IMR-90 (cell line): ENCODE measurements around the gene FAS. TPM values are rescaled to one million over a fixed set of nuclear protein-coding genes. Genes with fewer than 3 reads are reported as not detected.

ENCODE experiments used
- ATAC-seq: fragments of 200-7000 bp; cut with Tn5 transposase; 2 replicates; pipeline ENCODE4 v1.9.1; 2020; ENCODE audit warnings: low read depth, mild to moderate bottlenecking, moderate library complexity
- BruUV-seq: library from RNA; stranded (reverse); fragments of 400-500 nt; replicated peaks from 2 replicates; lab custom pipeline; 2021; lab: Mats Ljungman, UMichigan
- CTCF ChIA-PET: fragments of 300-600 bp; formaldehyde crosslinking; extraction: SDS; loops from one replicate; lab custom pipeline; 2021; ENCODE audit warnings: antibody characterized with exemption; lab: Yijun Ruan, JAX
- POLR2A ChIA-PET: fragments of 300-600 bp; sonication (Branson Sonifier 250); formaldehyde crosslinking; loops from one replicate; lab custom pipeline; 2022; ENCODE audit warnings: antibody characterized with exemption; ENCODE audit not compliant: unreplicated experiment; lab: Charles Lee
- DNase-seq: peaks from one replicate; pipeline ENCODE4 v3.0.0; 2013
- H2AFZ ChIP-seq: replicated peaks from 2 replicates; pipeline ENCODE3; 2013; ENCODE audit warnings: low read length, mild to moderate bottlenecking; ENCODE audit not compliant: poor library complexity
- H2AK5ac ChIP-seq: 2 replicates; pipeline ENCODE4 v1.6.1; 2013; ENCODE audit warnings: low read depth, low read length, inconsistent platforms
- H2AK9ac ChIP-seq: replicated peaks from 2 replicates; pipeline ENCODE3; 2013; ENCODE audit warnings: mild to moderate bottlenecking, low read depth, low read length, moderate library complexity; ENCODE audit not compliant: poor library complexity
- H2BK120ac ChIP-seq: 2 replicates; pipeline ENCODE4 v1.6.1; 2013; ENCODE audit warnings: low read depth, low read length, inconsistent platforms
- H2BK15ac ChIP-seq: 3 replicates; pipeline ENCODE4 v1.6.1; 2013; ENCODE audit warnings: low read depth, low read length, inconsistent platforms
- H2BK20ac ChIP-seq: 2 replicates; pipeline ENCODE4 v1.6.1; 2013; ENCODE audit warnings: low read depth, mild to moderate bottlenecking, inconsistent platforms, low read length, moderate library complexity
- H2BK5ac ChIP-seq: 2 replicates; pipeline ENCODE4 v1.6.1; 2013; ENCODE audit warnings: mild to moderate bottlenecking, low read depth, low read length, inconsistent platforms; ENCODE audit not compliant: poor library complexity, severe bottlenecking
- H3K14ac ChIP-seq: replicated peaks from 2 replicates; pipeline ENCODE4 v1.6.1; 2013; ENCODE audit warnings: low read depth, low read length, inconsistent platforms
- H3K18ac ChIP-seq: 2 replicates; pipeline ENCODE4 v1.6.1; 2013; ENCODE audit warnings: low read depth, low read length, control low read depth
- H3K23ac ChIP-seq: 2 replicates; pipeline ENCODE4 v1.6.1; 2013; ENCODE audit warnings: low read depth, low read length, inconsistent platforms
- H3K27ac ChIP-seq: 2 replicates; pipeline ENCODE4 v1.5.1; 2013; ENCODE audit warnings: mild to moderate bottlenecking, control low read depth, low read length; ENCODE audit not compliant: insufficient read depth
- H3K27me3 ChIP-seq: 2 replicates; pipeline ENCODE4 v1.6.1; 2013; ENCODE audit warnings: low read length; ENCODE audit not compliant: control insufficient read depth, insufficient read depth
- H3K36me3 ChIP-seq: 2 replicates; pipeline ENCODE4 v1.6.1; 2013; ENCODE audit warnings: low read length, mixed read lengths; ENCODE audit not compliant: control insufficient read depth, insufficient read depth
- H3K4ac ChIP-seq: 2 replicates; pipeline ENCODE4 v1.6.1; 2013; ENCODE audit warnings: low read depth, low read length, inconsistent platforms
- H3K4me1 ChIP-seq: 2 replicates; pipeline ENCODE4 v1.6.1; 2013; ENCODE audit warnings: low read length, mixed read lengths; ENCODE audit not compliant: control insufficient read depth, insufficient read depth
- H3K4me2 ChIP-seq: 2 replicates; pipeline ENCODE4 v1.6.1; 2013; ENCODE audit warnings: low read depth, mild to moderate bottlenecking, control low read depth, low read length, moderate library complexity
- H3K4me3 ChIP-seq: 2 replicates; pipeline ENCODE4 v1.5.1; 2013; ENCODE audit warnings: low read depth, mild to moderate bottlenecking, control low read depth, low read length, moderate library complexity; ENCODE audit not compliant: insufficient read depth
- H3K56ac ChIP-seq: 2 replicates; pipeline ENCODE4 v1.6.1; 2013; ENCODE audit warnings: low read length, inconsistent platforms; ENCODE audit not compliant: insufficient read depth; ENCODE audit errors: extremely low read depth
- H3K79me1 ChIP-seq, 2 experiments: 2 replicates each; pipeline ENCODE4 v1.6.1; 2013; ENCODE audit warnings: low read length in 2 of 2, inconsistent platforms in 1 of 2, low read depth in 1 of 2
- H3K9ac ChIP-seq: 2 replicates; pipeline ENCODE4 v1.6.1; 2013; ENCODE audit warnings: low read depth, low read length, control low read depth
- H3K9me1 ChIP-seq: 2 replicates; pipeline ENCODE4 v1.6.1; 2013; ENCODE audit warnings: low read length, inconsistent platforms; ENCODE audit not compliant: insufficient read depth
- H3K9me3 ChIP-seq: 2 replicates; pipeline ENCODE4 v1.6.1; 2013; ENCODE audit warnings: low read length; ENCODE audit not compliant: control insufficient read depth, insufficient read depth
- H4K20me1 ChIP-seq: 2 replicates; pipeline ENCODE4 v1.6.1; 2013; ENCODE audit warnings: low read length, inconsistent platforms; ENCODE audit not compliant: insufficient read depth
- H4K5ac ChIP-seq: 2 replicates; pipeline ENCODE4 v1.6.1; 2013; ENCODE audit warnings: mild to moderate bottlenecking, low read depth, low read length, control low read depth
- H4K8ac ChIP-seq, 2 experiments: 2 replicates each; pipeline ENCODE4 v1.6.1; 2013; ENCODE audit warnings: low read depth in 2 of 2, low read length in 2 of 2, control low read depth in 1 of 2, inconsistent platforms in 1 of 2
- H4K91ac ChIP-seq: 2 replicates; pipeline ENCODE4 v1.6.1; 2013; ENCODE audit warnings: low read depth, low read length, inconsistent platforms; ENCODE audit not compliant: insufficient read depth
- BHLHE40 ChIP-seq: fragments of 150-350 bp; IDR thresholded peaks from 2 replicates; pipeline ENCODE4 v1.6.1; 2016; ENCODE audit warnings: mild to moderate bottlenecking, low read depth, low read length
- CEBPB ChIP-seq: IDR thresholded peaks from 2 replicates; pipeline ENCODE4 v1.6.1; 2012; ENCODE audit warnings: low read depth, low read length, improper control_type of control experiment
- CHD1 ChIP-seq: IDR thresholded peaks from 2 replicates; pipeline ENCODE4 v1.6.1; 2012; ENCODE audit warnings: low read depth, low read length, improper control_type of control experiment
- FOS ChIP-seq: fragments of 150-350 bp; IDR thresholded peaks from 2 replicates; pipeline ENCODE4 v1.6.1; 2016; ENCODE audit warnings: low read depth, low read length
- MAFK ChIP-seq: IDR thresholded peaks from 2 replicates; pipeline ENCODE4 v1.6.1; 2012; ENCODE audit warnings: low read depth, low read length, improper control_type of control experiment
- MAZ ChIP-seq: IDR thresholded peaks from 2 replicates; pipeline ENCODE4 v1.6.1; 2012; ENCODE audit warnings: low read depth, mild to moderate bottlenecking, low read length, improper control_type of control experiment, moderate library complexity, borderline replicate concordance
- MXI1 ChIP-seq: IDR thresholded peaks from 2 replicates; pipeline ENCODE4 v1.6.1; 2012; ENCODE audit warnings: low read depth, mild to moderate bottlenecking, low read length, moderate library complexity, borderline replicate concordance
- NFE2L2 ChIP-seq: fragments of 150-350 bp; IDR thresholded peaks from 2 replicates; pipeline ENCODE4 v1.6.1; 2016; ENCODE audit warnings: low read depth, mild to moderate bottlenecking, low read length
- POLR2A ChIP-seq: IDR thresholded peaks from 2 replicates; pipeline ENCODE4 v1.6.1; 2012; ENCODE audit warnings: mild to moderate bottlenecking, low read depth, low read length
- RAD21 ChIP-seq: IDR thresholded peaks from 2 replicates; pipeline ENCODE4 v1.6.1; 2012; ENCODE audit warnings: low read length, improper control_type of control experiment
- RCOR1 ChIP-seq: IDR thresholded peaks from 2 replicates; pipeline ENCODE4 v1.6.1; 2012; ENCODE audit warnings: mild to moderate bottlenecking, low read length, improper control_type of control experiment; ENCODE audit not compliant: insufficient replicate concordance
- RFX5 ChIP-seq: IDR thresholded peaks from 2 replicates; pipeline ENCODE4 v1.8.0; 2012; ENCODE audit warnings: low read depth, mild to moderate bottlenecking, low read length, moderate library complexity
- SMC3 ChIP-seq: fragments of 150-350 bp; IDR thresholded peaks from 2 replicates; pipeline ENCODE4 v1.6.1; 2016; ENCODE audit warnings: low read depth, mild to moderate bottlenecking, antibody characterized with exemption, low read length, moderate library complexity
- WGBS, 2 experiments: methylation state at CpG; one replicate each; pipeline versions ENCODE4 v1.1.5 to v1.1.7; 2013; ENCODE audit warnings: missing lambda C conversion rate in 2 of 2; ENCODE audit not compliant: insufficient read length in 1 of 2; ENCODE audit errors: extremely low coverage in 2 of 2; 5-methylcytosine and 5-hydroxymethylcytosine counted together
- dilution Hi-C: fragments of 300-500 bp; cut with HindIII; formaldehyde crosslinking; loops from one replicate; pipeline ENCODE4 v1.14.3; 2018; ENCODE audit warnings: low sequenced_read_pairs; ENCODE audit not compliant: unreplicated experiment
- in situ Hi-C: fragments of 300-500 bp; cut with MboI; formaldehyde crosslinking; loops from 3 replicates; pipeline ENCODE4 v1.14.3; 2019; ENCODE audit warnings: low sequenced_read_pairs, inconsistent platforms, mixed read lengths
- intact Hi-C: fragments of 100-400 bp; cut with micrococcal nuclease; formaldehyde crosslinking; loops from 2 replicates; pipeline ENCODE4 v1.10.0; 2022
- polyA plus RNA-seq, 3 experiments: library from polyadenylated mRNA; depleted of rRNA; stranded (reverse); fragments of >200 nt; gene quantifications; 2 replicates each; pipeline ENCODE4 v1.2.3, GENCODE V29; 2012; ENCODE audit warnings: low replicate concordance in 1 of 3
- total RNA-seq: library from RNA; depleted of rRNA; stranded (reverse); fragments of >200 nt; gene quantifications from 2 replicates; pipeline ENCODE4 v1.2.3, GENCODE V29; 2012
- TF ChIP-seq, protein P1 (sequence below): fragments of 150-350 bp; IDR thresholded peaks from 2 replicates; pipeline ENCODE4 v1.6.1; 2016; ENCODE audit warnings: low read depth, mild to moderate bottlenecking, low read length, moderate library complexity, borderline replicate concordance
- TF ChIP-seq, protein P2 (sequence below): fragments of 150-350 bp; IDR thresholded peaks from 2 replicates; pipeline ENCODE4 v1.6.1; 2017; ENCODE audit warnings: mild to moderate bottlenecking, antibody characterized with exemption, low read length, low read depth

FAS gene
- total and polyA plus RNA-seq, 2 of the 4 experiments (the other 2 are of a cell fraction): 34.3 to 53.8 TPM

DNA sequence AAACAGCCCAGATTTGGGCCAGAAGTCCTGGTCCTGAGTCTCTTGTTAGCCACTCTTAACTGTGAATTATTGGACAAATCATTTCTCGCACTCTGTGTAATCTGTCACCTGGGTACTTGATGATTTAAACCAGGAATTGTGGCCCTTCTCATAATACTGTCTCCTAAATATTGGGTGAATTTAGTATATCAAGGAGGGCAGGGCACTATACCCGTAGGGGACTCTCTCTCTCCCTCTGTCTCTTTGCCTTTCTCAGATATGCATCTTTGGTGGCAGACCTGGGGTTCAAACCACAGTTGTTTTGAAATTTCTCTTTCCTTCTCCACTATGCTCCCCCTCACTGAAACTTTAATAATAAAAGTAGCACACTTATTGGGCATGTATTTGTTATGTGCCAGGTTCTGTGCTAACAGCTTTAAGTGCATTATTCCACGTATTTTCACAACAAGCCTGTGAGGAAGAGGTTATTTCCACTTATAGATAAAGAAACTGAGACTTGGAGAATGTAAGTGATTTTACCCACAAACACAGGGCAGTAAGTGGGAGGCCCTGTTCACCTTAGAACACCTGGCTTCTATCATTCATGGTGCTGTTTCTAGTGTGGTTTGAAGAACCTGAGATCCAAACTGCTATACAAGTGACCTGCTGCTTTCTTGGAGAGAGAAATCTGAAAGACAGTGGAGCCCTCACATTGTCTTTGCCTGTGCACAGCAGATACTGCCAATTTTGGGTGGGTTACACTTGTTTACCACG is 11.8 kb downstream of the FAS start:
- Histone ChIP-seq H2AK9ac (no peak overlapping the region), H3K4me2 (no peak overlapping the region), H3K14ac (no peak overlapping the region), H3K4me3 (no peak overlapping the region), H2BK5ac (no peak overlapping the region), H3K56ac (no peak overlapping the region), H4K20me1 (peaks cover 15% of the 10 kb centered on the region; the same call in 1 of the 2 replicates), H3K27me3 (no peaks in the 10 kb centered on the region), H3K79me1 (peaks cover 24 to 50% of the 10 kb centered on the region in 2 experiments), H3K4me1 (peaks cover 11% of the 10 kb centered on the region), H3K18ac (no peak overlapping the region), H3K9me3 (no peaks in the 10 kb centered on the region), H3K23ac (no peak overlapping the region), H3K9ac (no peak overlapping the region), H2BK120ac (no peak overlapping the region), H4K8ac (no peak overlapping the region), H2AK5ac (no peak overlapping the region), H4K91ac (no peak overlapping the region), H4K5ac (no peak overlapping the region), H2BK20ac (no peak overlapping the region), H3K4ac (no peak overlapping the region), H2BK15ac (no peak overlapping the region), H3K27ac (no peak overlapping the region), H2AFZ (no peak overlapping the region), H3K9me1 (peaks cover 10% of the 10 kb centered on the region; the same call in 1 of the 2 replicates), H3K36me3 (peaks cover 10% of the 10 kb centered on the region)
- WGBS, 2 experiments: 100% methylated on average over 1 of the region's 4 CpGs; no CpG with 5 or more reads in 1 of the 2 experiments
- ChIA-PET POLR2A (no interaction called here), CTCF (no interaction called here)
- dilution Hi-C loops (loop anchor here (25.0 kb wide), 1 partner anchor 210 kb away; the partner anchor contains the start of gene CH25H), intact Hi-C loops (no loop called here), in situ Hi-C loops (no loop called here)
- no peak for DNase-seq
- ATAC-seq: no peak
- no TSS peak for BruUV-seq
- TF ChIP-seq CEBPB: no peak
- TF ChIP-seq MAZ: no peak
- TF ChIP-seq RCOR1: no peak
- no peak for TF ChIP-seq SMC3
- no peak for TF ChIP-seq NFE2L2
- TF ChIP-seq RAD21: no peak
- TF ChIP-seq, protein P1, sequence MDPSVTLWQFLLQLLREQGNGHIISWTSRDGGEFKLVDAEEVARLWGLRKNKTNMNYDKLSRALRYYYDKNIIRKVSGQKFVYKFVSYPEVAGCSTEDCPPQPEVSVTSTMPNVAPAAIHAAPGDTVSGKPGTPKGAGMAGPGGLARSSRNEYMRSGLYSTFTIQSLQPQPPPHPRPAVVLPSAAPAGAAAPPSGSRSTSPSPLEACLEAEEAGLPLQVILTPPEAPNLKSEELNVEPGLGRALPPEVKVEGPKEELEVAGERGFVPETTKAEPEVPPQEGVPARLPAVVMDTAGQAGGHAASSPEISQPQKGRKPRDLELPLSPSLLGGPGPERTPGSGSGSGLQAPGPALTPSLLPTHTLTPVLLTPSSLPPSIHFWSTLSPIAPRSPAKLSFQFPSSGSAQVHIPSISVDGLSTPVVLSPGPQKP: no peak
- no peak for TF ChIP-seq FOS
- TF ChIP-seq POLR2A: no peak
- TF ChIP-seq BHLHE40: no peak
- TF ChIP-seq CHD1: no peak
- no peak for TF ChIP-seq RFX5
- no peak for TF ChIP-seq MAFK
- no peak for TF ChIP-seq MXI1
- TF ChIP-seq, protein P2, sequence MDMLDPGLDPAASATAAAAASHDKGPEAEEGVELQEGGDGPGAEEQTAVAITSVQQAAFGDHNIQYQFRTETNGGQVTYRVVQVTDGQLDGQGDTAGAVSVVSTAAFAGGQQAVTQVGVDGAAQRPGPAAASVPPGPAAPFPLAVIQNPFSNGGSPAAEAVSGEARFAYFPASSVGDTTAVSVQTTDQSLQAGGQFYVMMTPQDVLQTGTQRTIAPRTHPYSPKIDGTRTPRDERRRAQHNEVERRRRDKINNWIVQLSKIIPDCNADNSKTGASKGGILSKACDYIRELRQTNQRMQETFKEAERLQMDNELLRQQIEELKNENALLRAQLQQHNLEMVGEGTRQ: no peak
